Fibroblast of lung (primary cell): ENCODE measurements around the gene GNG7. TPM values are rescaled to one million over a fixed set of nuclear protein-coding genes. Genes with fewer than 3 reads are reported as not detected.
"Not testable (repeated sequence)": the region's sequence is repeated elsewhere in the genome, so short reads cannot be mapped to it uniquely, and the experiment has no call there.

Experiments used
- DNase-seq, 2 donors: peaks; one replicate each; pipeline versions ENCODE4 v3.0.0 to v3.0.0-alpha.2; 2010; ENCODE audit warnings: low read depth in 2 of 2
- H2AFZ ChIP-seq: 2 replicates; pipeline ENCODE4 v1.5.1; 2012; ENCODE audit warnings: low read length, control low read depth, inconsistent platforms
- H3K27ac ChIP-seq: 2 replicates; pipeline ENCODE4 v1.5.1; 2011; ENCODE audit warnings: low read length, control low read depth; ENCODE audit not compliant: insufficient read depth
- H3K27me3 ChIP-seq: 2 replicates; pipeline ENCODE4 v1.5.1; 2011; ENCODE audit warnings: mild to moderate bottlenecking, low read length; ENCODE audit not compliant: control insufficient read depth, insufficient read depth
- H3K36me3 ChIP-seq: 2 replicates; pipeline ENCODE4 v1.5.1; 2011; ENCODE audit warnings: low read length; ENCODE audit not compliant: control insufficient read depth, insufficient read depth
- H3K4me1 ChIP-seq: 2 replicates; pipeline ENCODE4 v1.5.1; 2011; ENCODE audit warnings: low read length; ENCODE audit not compliant: control insufficient read depth, insufficient read depth; ENCODE audit errors: extremely low read depth
- H3K4me2 ChIP-seq: 2 replicates; pipeline ENCODE4 v1.5.1; 2011; ENCODE audit warnings: low read length, control low read depth; ENCODE audit not compliant: insufficient read depth; ENCODE audit errors: extremely low read depth
- H3K4me3 ChIP-seq, 4 experiments: fragments of 200-600 bp in 1 of 4; sonication (generic) in 1 of 4; replicated peaks in 1 of 4; 2 replicates each; pipeline ENCODE4 v1.5.1; 2011 to 2016; ENCODE audit warnings: low read length in 4 of 4, low read depth in 3 of 4, mild to moderate bottlenecking in 3 of 4, control low read depth in 2 of 4, inconsistent platforms in 1 of 4, mixed read lengths in 1 of 4; ENCODE audit not compliant: insufficient read depth in 1 of 4; ENCODE audit errors: control extremely low read depth in 1 of 4
- H3K79me2 ChIP-seq: 2 replicates; pipeline ENCODE4 v1.5.1; 2012; ENCODE audit warnings: mild to moderate bottlenecking, low read length, inconsistent platforms; ENCODE audit not compliant: control insufficient read depth, insufficient read depth
- H3K9ac ChIP-seq: 2 replicates; pipeline ENCODE4 v1.5.1; 2011; ENCODE audit warnings: mild to moderate bottlenecking, low read length, control low read depth; ENCODE audit not compliant: insufficient read depth
- H3K9me3 ChIP-seq: 2 replicates; pipeline ENCODE4 v1.5.1; 2012; ENCODE audit warnings: low read depth, low read length; ENCODE audit not compliant: control insufficient read depth, insufficient read depth
- H4K20me1 ChIP-seq: 2 replicates; pipeline ENCODE4 v1.5.1; 2011; ENCODE audit warnings: low read length; ENCODE audit not compliant: control insufficient read depth, insufficient read depth; ENCODE audit errors: extremely low read depth
- EZH2 ChIP-seq: IDR thresholded peaks from 2 replicates; pipeline ENCODE4 v1.5.1; 2012; ENCODE audit warnings: low read length, control low read depth, mild to moderate bottlenecking; ENCODE audit errors: missing control alignments
- polyA plus RNA-seq, 2 donors: library from polyadenylated mRNA; depleted of rRNA in 1 of 2; stranded (reverse) in 1 of 2; unstranded in 1 of 2; fragments of >200 nt; gene quantifications; 2 replicates each; pipeline ENCODE4 v1.2.1, GENCODE V29; 2011 to 2012; ENCODE audit warnings: missing spikeins in 1 of 2
- total RNA-seq: library from RNA; depleted of rRNA; stranded (reverse); fragments of >200 nt; gene quantifications from 2 replicates; pipeline ENCODE4 v1.2.1, GENCODE V29; 2014
- TF ChIP-seq, protein P1 (sequence below), 2 donors: IDR thresholded peaks in 1 of 2; conservative IDR thresholded peaks in 1 of 2; 1 replicate in 1 of 2; 2 replicates in 1 of 2; pipeline ENCODE4 v1.5.1; 2011 to 2012; ENCODE audit warnings: low read length in 2 of 2, control low read depth in 1 of 2, inconsistent platforms in 1 of 2, low read depth in 1 of 2, mild to moderate bottlenecking in 1 of 2

GNG7 gene
- total and polyA plus RNA-seq, 2 donors (not counting 1 experiment from before 2014, with no cell fraction given), result 0.27 to 0.83 TPM

- Histone ChIP-seq H3K27ac (no peak overlapping the region), H3K4me1 (peaks cover 9% of the 10 kb centered on the region), H3K4me3 (no peak overlapping the region), H4K20me1 (no peaks in the 10 kb centered on the region), H3K79me2 (no peaks in the 10 kb centered on the region), H2AFZ (no peak overlapping the region), H3K9me3 (no peaks in the 10 kb centered on the region), H3K27me3 (no peaks in the 10 kb centered on the region), H3K9ac (no peak overlapping the region), H3K4me2 (no peak overlapping the region), H3K36me3 (no peaks in the 10 kb centered on the region)
- TF ChIP-seq EZH2, result no peak
- TF ChIP-seq, protein P1, sequence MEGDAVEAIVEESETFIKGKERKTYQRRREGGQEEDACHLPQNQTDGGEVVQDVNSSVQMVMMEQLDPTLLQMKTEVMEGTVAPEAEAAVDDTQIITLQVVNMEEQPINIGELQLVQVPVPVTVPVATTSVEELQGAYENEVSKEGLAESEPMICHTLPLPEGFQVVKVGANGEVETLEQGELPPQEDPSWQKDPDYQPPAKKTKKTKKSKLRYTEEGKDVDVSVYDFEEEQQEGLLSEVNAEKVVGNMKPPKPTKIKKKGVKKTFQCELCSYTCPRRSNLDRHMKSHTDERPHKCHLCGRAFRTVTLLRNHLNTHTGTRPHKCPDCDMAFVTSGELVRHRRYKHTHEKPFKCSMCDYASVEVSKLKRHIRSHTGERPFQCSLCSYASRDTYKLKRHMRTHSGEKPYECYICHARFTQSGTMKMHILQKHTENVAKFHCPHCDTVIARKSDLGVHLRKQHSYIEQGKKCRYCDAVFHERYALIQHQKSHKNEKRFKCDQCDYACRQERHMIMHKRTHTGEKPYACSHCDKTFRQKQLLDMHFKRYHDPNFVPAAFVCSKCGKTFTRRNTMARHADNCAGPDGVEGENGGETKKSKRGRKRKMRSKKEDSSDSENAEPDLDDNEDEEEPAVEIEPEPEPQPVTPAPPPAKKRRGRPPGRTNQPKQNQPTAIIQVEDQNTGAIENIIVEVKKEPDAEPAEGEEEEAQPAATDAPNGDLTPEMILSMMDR (conservative IDR thresholded peaks at IDR 0.05 in 1 of 2, IDR thresholded peaks at IDR 0.05 in 1 of 2; ENCODE audit: low read depth in 1 of 2, low read length in 2 of 2), result no peak
- peak in 1 of 2 donors; percentile 43 for DNase-seq
Measured at GRCh38 chr19:2582984-2583956, 119.2 kb downstream of the GNG7 start.

- H3K36me3 ChIP-seq, H3K4me3 ChIP-seq, H3K27me3 ChIP-seq, H3K27ac ChIP-seq, H3K9ac ChIP-seq, H3K79me2 ChIP-seq, H3K4me2 ChIP-seq, H4K20me1 ChIP-seq, H3K9me3 ChIP-seq, DNase-seq, H2AFZ ChIP-seq: not testable (repeated sequence)
- peaks cover 23% of the 10 kb centered on the region for H3K4me1 ChIP-seq
Measured at GRCh38 chr19:2580396-2580795, 122.1 kb downstream of the GNG7 start.

- peak overlapping the region; percentile 75 for H3K9ac ChIP-seq
- H3K4me2 ChIP-seq, result peak overlapping the region; percentile 93
- TF ChIP-seq EZH2, result no peak
- TF ChIP-seq, protein P1 (conservative IDR thresholded peaks at IDR 0.05 in 1 of 2, IDR thresholded peaks at IDR 0.05 in 1 of 2; ENCODE audit: low read depth in 1 of 2, low read length in 2 of 2), result no peak
- no peak for DNase-seq
- H3K36me3 ChIP-seq, result no peaks in the 10 kb centered on the region
- no peak overlapping the region for H3K27ac ChIP-seq
- no peak overlapping the region for H2AFZ ChIP-seq
- no peaks in the 10 kb centered on the region for H3K9me3 ChIP-seq
- H3K4me1 ChIP-seq, result peaks cover 23% of the 10 kb centered on the region
- H3K79me2 ChIP-seq, result no peaks in the 10 kb centered on the region
- H4K20me1 ChIP-seq, result no peaks in the 10 kb centered on the region
- H3K27me3 ChIP-seq, result no peaks in the 10 kb centered on the region
- H3K4me3 ChIP-seq, result peak overlapping the region in 2 of 4 experiments; percentile 18 to 51
Measured at GRCh38 chr19:2579678-2580280, 122.7 kb downstream of the GNG7 start.
